HepG2 (cell line): Measurements from ENCODE around the gene PXK. TPM values are rescaled to one million over a fixed set of nuclear protein-coding genes. Genes with fewer than 3 reads are reported as not detected.

Source experiments
- AGO2 ChIP-seq: fragments of 200-400 bp; formaldehyde crosslinking; optimal IDR thresholded peaks from 2 replicates; pipeline ENCODE3; 2017; ENCODE audit warnings: mild to moderate bottlenecking, low read depth, low read length, moderate library complexity
- MYC ChIP-seq: sonication (generic); formaldehyde crosslinking; IDR thresholded peaks from 2 replicates; pipeline ENCODE4 v1.9.0; 2021; ENCODE audit warnings: missing genetic modification reagents, borderline replicate concordance
- TBX2 ChIP-seq: sonication (generic); formaldehyde crosslinking; IDR thresholded peaks from 2 replicates; pipeline ENCODE4 v1.5.0; 2020; ENCODE audit warnings: missing genetic modification reagents, mild to moderate bottlenecking, borderline replicate concordance
- TCF7L2 ChIP-seq: IDR thresholded peaks from 2 replicates; pipeline ENCODE4 v1.6.1; 2011; ENCODE audit warnings: mild to moderate bottlenecking, low read depth, low read length, moderate library complexity
- ZBTB3 ChIP-seq: sonication (generic); formaldehyde crosslinking; IDR thresholded peaks from 2 replicates; pipeline ENCODE4 v1.4.0; 2020; ENCODE audit warnings: low read depth, mild to moderate bottlenecking, moderate library complexity, missing genetic modification reagents, borderline replicate concordance
- ZNF230 ChIP-seq: sonication (generic); formaldehyde crosslinking; IDR thresholded peaks from 2 replicates; pipeline ENCODE4 v1.4.0; 2020; ENCODE audit warnings: mild to moderate bottlenecking, missing genetic modification reagents
- ZNF263 ChIP-seq: sonication (generic); formaldehyde crosslinking; IDR thresholded peaks from 2 replicates; pipeline ENCODE4 v1.4.0; 2020; ENCODE audit warnings: missing genetic modification reagents
- polyA plus RNA-seq, 8 experiments: library from polyadenylated mRNA; depleted of rRNA in 3 of 8; stranded (reverse) in 7 of 8; unstranded in 1 of 8; fragments of >200 nt; fragmentation: Illumina TruSeq in 4 of 8; extraction: Trizol in 4 of 8; gene quantifications; 2 replicates each; pipeline versions ENCODE4 v1.2.1 to v1.2.3, GENCODE V29; 2011 to 2016; ENCODE audit warnings: low read depth in 4 of 8, missing spikeins in 1 of 8, mixed read lengths in 1 of 8; ENCODE audit not compliant: insufficient read depth in 1 of 8
- total RNA-seq, 5 experiments: library from RNA; depleted of rRNA; stranded (reverse); fragments of >200 nt; fragmentation: Illumina TruSeq; extraction: Trizol; gene quantifications; 2 replicates each; pipeline ENCODE4 v1.2.3, GENCODE V29; 2016; ENCODE audit warnings: low read depth in 1 of 5
- TF ChIP-seq, protein P1 (sequence below): sonication (generic); formaldehyde crosslinking; IDR thresholded peaks from 2 replicates; pipeline ENCODE4 v1.4.0; 2020; ENCODE audit warnings: missing genetic modification reagents
- TF ChIP-seq, protein P2 (sequence below): sonication (generic); formaldehyde crosslinking; IDR thresholded peaks from 2 replicates; pipeline ENCODE4 v1.9.0; 2022; ENCODE audit warnings: low read depth, missing genetic modification reagents
- TF ChIP-seq, protein P3 (sequence below): sonication (generic); formaldehyde crosslinking; IDR thresholded peaks from 2 replicates; pipeline ENCODE4 v1.8.1; 2023; ENCODE audit warnings: mild to moderate bottlenecking, moderate library complexity, missing genetic modification reagents
- TF ChIP-seq, protein P4 (sequence below): sonication (generic); formaldehyde crosslinking; IDR thresholded peaks from 2 replicates; pipeline ENCODE4 v1.5.0; 2020; ENCODE audit warnings: mild to moderate bottlenecking, missing genetic modification reagents
- TF ChIP-seq, protein P5 (sequence below): sonication (generic); formaldehyde crosslinking; IDR thresholded peaks from 2 replicates; pipeline ENCODE4 v1.8.1; 2023; ENCODE audit warnings: missing genetic modification reagents, mild to moderate bottlenecking, borderline replicate concordance
- TF ChIP-seq, protein P6 (sequence below): sonication (generic); formaldehyde crosslinking; IDR thresholded peaks from 2 replicates; pipeline ENCODE4 v1.4.0; 2020; ENCODE audit warnings: mild to moderate bottlenecking, low read depth, missing genetic modification reagents

PXK gene
- total and polyA plus RNA-seq, 2 of the 13 experiments (the other 11 are each of a cell fraction or from before 2014, with no cell fraction given): 6.4 to 18.6 TPM

DNA sequence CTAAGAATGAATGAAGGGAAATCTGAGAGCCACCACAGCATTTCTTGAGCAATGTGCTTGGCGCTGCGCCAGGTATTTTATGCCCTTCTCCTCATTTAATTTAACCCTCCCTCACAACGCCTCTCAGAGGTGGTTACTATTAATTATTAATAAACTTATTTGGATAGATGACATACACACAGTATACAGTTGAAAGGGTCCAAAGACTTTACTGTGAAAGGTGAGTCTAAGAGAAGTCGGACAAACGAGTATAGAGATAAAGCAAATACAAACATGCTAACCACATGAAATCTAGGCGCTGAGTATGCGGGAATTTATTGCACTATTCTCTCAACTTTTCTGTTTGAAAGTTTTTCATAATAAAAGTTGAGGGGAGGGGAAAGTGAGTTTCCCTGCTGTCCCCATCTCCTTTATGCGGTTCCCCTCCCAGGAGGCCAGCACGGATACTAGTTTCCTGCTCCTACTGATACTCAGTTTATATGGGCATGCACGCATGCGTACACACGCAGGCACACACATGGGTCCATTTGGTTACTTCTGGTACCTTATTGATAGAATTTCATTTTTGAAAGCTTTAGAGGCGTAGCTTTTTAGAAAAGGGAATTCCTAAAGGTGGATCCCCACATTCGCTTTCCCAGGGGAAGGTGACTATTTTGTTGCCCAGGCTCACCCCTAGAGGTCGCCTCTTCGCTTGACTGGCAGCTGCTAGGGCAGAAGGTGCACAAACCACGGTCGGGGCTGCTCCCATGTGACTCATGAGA, 130.7 kb downstream of the PXK start (continued):
- TF ChIP-seq, protein P1, sequence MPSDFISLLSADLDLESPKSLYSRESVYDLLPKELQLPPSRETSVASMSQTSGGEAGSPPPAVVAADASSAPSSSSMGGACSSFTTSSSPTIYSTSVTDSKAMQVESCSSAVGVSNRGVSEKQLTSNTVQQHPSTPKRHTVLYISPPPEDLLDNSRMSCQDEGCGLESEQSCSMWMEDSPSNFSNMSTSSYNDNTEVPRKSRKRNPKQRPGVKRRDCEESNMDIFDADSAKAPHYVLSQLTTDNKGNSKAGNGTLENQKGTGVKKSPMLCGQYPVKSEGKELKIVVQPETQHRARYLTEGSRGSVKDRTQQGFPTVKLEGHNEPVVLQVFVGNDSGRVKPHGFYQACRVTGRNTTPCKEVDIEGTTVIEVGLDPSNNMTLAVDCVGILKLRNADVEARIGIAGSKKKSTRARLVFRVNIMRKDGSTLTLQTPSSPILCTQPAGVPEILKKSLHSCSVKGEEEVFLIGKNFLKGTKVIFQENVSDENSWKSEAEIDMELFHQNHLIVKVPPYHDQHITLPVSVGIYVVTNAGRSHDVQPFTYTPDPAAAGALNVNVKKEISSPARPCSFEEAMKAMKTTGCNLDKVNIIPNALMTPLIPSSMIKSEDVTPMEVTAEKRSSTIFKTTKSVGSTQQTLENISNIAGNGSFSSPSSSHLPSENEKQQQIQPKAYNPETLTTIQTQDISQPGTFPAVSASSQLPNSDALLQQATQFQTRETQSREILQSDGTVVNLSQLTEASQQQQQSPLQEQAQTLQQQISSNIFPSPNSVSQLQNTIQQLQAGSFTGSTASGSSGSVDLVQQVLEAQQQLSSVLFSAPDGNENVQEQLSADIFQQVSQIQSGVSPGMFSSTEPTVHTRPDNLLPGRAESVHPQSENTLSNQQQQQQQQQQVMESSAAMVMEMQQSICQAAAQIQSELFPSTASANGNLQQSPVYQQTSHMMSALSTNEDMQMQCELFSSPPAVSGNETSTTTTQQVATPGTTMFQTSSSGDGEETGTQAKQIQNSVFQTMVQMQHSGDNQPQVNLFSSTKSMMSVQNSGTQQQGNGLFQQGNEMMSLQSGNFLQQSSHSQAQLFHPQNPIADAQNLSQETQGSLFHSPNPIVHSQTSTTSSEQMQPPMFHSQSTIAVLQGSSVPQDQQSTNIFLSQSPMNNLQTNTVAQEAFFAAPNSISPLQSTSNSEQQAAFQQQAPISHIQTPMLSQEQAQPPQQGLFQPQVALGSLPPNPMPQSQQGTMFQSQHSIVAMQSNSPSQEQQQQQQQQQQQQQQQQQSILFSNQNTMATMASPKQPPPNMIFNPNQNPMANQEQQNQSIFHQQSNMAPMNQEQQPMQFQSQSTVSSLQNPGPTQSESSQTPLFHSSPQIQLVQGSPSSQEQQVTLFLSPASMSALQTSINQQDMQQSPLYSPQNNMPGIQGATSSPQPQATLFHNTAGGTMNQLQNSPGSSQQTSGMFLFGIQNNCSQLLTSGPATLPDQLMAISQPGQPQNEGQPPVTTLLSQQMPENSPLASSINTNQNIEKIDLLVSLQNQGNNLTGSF (CRISPR knock-in tag): no peak
- TF ChIP-seq, protein P2, sequence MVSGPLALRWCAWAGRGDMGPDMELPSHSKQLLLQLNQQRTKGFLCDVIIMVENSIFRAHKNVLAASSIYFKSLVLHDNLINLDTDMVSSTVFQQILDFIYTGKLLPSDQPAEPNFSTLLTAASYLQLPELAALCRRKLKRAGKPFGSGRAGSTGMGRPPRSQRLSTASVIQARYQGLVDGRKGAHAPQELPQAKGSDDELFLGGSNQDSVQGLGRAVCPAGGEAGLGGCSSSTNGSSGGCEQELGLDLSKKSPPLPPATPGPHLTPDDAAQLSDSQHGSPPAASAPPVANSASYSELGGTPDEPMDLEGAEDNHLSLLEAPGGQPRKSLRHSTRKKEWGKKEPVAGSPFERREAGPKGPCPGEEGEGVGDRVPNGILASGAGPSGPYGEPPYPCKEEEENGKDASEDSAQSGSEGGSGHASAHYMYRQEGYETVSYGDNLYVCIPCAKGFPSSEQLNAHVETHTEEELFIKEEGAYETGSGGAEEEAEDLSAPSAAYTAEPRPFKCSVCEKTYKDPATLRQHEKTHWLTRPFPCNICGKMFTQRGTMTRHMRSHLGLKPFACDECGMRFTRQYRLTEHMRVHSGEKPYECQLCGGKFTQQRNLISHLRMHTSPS (CRISPR knock-in tag): no peak
- TF ChIP-seq, protein P3, sequence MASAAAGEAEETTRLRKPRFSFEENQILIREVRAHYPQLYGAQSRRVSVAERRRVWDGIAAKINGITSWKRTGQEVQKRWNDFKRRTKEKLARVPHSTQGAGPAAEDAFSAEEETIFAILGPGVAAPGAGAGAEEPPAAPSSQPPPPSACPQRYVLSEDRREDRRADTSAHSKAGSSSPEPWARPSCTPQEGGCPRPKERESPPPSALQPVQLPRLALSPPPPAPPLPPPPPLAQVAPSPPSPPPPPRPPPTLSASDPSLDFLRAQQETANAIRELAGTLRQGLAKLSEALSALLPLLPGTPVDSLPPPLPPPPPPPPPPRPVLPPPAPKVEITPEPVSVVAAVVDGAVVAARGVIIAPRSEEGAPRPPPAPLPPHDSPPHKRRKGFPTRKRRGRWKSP (CRISPR knock-in tag): no peak
- no peak for TF ChIP-seq ZBTB3 (CRISPR knock-in tag)
- no peak for TF ChIP-seq TCF7L2
- TF ChIP-seq, protein P4, sequence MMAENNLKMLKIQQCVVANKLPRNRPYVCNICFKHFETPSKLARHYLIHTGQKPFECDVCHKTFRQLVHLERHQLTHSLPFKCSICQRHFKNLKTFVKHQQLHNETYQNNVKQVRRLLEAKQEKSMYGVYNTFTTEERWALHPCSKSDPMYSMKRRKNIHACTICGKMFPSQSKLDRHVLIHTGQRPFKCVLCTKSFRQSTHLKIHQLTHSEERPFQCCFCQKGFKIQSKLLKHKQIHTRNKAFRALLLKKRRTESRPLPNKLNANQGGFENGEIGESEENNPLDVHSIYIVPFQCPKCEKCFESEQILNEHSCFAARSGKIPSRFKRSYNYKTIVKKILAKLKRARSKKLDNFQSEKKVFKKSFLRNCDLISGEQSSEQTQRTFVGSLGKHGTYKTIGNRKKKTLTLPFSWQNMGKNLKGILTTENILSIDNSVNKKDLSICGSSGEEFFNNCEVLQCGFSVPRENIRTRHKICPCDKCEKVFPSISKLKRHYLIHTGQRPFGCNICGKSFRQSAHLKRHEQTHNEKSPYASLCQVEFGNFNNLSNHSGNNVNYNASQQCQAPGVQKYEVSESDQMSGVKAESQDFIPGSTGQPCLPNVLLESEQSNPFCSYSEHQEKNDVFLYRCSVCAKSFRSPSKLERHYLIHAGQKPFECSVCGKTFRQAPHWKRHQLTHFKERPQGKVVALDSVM: no peak
- no peak for TF ChIP-seq AGO2
- TF ChIP-seq, protein P5, sequence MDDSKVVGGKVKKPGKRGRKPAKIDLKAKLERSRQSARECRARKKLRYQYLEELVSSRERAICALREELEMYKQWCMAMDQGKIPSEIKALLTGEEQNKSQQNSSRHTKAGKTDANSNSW (CRISPR knock-in tag): no peak
- TF ChIP-seq ZNF263 (CRISPR knock-in tag): no peak
- TF ChIP-seq MYC (CRISPR knock-in tag): peak; percentile 75; the same call in 1 of the 2 replicates
- no peak for TF ChIP-seq ZNF230 (CRISPR knock-in tag)
- TF ChIP-seq, protein P6, sequence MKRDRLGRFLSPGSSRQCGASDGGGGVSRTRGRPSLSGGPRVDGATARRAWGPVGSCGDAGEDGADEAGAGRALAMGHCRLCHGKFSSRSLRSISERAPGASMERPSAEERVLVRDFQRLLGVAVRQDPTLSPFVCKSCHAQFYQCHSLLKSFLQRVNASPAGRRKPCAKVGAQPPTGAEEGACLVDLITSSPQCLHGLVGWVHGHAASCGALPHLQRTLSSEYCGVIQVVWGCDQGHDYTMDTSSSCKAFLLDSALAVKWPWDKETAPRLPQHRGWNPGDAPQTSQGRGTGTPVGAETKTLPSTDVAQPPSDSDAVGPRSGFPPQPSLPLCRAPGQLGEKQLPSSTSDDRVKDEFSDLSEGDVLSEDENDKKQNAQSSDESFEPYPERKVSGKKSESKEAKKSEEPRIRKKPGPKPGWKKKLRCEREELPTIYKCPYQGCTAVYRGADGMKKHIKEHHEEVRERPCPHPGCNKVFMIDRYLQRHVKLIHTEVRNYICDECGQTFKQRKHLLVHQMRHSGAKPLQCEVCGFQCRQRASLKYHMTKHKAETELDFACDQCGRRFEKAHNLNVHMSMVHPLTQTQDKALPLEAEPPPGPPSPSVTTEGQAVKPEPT (CRISPR knock-in tag): peak; percentile 77; the same call in 1 of the 2 replicates
- TF ChIP-seq TBX2: peak; percentile 15; the same call in 1 of the 2 replicates
